GM18498 (cell line): Measurements from ENCODE around the gene LPIN1.

Experiments used
- ATAC-seq: cut with Tn5 transposase; IDR thresholded peaks from one replicate; pipeline ENCODE4 v1.9.1; 2021; ENCODE audit warnings: mild to moderate bottlenecking, moderate library complexity; ENCODE audit not compliant: unreplicated experiment

LPIN1 gene

DNA sequence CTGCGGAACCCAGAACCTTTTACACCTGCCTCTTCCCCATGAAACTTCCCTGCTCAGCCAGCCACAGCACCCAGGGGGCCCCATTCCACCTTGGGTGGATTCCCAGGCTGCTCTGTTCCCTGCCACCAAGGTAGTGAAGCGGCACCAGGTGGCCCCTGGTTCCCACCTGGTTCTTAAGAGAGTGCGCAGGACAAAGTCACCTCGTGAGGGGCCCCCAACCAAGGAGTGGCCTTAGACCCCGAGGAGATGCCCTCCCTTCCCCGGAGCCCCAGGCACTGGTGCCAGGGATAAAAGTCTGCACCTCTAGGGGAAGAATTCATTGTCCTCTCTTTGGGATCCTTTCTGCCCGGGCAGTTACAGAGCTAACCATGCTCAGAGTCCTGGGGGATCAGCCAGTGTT, 3.1 kb upstream of the LPIN1 start:
- ATAC-seq, result no peak

DNA sequence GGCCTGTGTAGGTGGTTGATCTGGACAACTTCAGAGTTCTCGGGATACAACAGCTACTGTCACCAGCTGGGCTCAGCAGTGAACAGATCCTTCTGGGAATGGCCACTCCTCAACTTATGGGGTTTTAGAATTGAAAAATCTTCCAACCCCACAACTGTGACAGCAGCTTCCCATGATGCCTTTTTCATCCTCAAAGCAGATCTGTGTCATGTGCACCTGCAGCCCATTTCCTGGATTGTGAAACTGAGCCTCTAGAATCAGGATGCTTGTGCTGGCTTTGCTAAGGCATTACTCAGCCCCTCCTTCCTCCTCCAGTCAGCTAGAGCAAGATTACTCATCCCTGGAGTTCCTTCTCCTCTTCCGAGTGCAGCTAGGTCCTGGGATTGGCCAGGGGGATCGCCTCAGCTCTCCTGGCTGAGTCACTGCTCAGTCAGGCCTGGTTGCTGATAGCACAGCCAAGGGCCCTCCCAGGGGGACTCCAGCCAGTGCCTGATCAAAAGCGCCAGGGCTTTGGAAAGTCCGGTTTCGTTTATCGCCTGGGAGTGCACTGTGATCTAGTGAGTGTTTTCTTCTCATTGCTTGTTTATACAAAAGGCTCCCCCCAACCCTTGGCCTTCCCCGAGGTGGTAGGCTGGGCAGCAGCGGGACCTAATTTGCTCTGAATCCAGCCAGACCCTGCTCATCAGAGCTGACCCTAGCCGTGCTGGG, 2.4 kb upstream of the LPIN1 start:
- peak; percentile 44 for ATAC-seq

DNA sequence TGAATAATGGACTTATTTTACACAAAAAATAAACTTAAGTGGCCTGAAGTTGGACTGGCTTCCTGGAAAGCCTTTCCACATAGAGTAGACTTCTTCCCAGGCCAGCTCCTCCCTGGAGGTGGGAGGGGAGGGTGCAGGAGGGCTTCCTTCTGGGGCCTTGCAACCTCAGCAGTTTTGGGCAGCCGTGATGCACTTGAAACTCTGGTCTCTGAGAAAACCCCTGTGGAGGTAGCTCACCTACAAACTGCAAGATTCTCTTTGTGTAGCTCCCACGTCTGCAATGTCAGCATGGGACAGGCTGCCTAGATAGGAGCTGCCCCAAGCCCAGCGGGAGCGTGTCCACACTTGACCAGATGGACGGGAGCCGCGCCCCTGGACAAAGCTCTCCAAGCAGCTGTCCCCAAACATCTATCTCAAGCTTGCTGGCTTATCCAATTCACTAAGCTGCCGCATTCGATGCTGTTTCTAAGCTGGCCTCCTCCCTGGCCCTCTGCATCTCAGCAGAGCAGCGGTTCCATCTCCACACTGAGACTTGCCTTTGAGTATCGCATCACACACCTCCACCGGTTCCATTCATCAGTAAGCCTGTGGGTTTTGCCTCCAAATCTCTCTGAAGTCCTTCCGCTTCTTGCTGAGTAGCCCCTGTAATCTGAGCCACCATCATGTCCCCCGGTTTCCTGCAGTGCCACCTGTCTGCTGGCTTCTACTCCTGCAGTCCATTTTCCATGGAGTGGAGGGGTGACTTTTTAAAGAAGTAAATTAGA, 1.6 kb upstream of the LPIN1 start:
- ATAC-seq, result no peak

DNA sequence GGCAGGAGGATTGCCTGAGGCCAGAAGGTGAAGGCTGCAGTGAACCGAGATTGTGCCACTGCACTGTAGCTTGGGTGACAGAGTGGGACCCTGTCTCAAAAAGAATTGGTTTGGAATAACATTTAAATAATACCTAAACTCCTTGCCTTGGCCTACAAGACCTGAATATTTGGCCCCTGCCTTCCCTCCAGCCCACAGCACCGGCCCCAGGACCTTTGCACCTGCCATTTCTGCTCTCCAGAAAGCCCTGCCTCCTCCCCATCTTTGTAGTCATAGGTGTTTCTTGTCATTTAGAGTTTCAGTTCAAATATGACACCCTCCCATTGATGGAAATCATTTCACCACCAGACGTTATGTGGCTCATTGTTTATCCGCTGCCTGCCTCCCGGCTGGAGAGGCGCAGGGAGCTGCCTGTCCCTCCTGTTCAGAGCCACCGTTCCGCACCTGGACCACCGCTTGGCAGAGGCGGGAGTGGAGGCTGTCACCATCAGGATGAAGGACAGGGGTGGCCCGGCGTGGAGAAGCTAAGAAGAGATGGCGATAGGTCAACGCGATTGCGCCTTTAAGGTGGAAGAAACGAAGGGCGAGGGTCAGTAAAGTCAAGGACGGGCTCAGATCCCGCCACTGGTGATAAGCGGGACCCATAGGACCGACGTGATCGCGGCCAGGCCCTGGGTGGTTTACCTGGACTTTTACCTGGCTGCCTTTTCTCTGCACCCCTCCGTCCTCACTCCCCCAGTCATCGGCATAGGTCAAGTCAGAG, 638 bp upstream of the LPIN1 start:
- no peak for ATAC-seq

DNA sequence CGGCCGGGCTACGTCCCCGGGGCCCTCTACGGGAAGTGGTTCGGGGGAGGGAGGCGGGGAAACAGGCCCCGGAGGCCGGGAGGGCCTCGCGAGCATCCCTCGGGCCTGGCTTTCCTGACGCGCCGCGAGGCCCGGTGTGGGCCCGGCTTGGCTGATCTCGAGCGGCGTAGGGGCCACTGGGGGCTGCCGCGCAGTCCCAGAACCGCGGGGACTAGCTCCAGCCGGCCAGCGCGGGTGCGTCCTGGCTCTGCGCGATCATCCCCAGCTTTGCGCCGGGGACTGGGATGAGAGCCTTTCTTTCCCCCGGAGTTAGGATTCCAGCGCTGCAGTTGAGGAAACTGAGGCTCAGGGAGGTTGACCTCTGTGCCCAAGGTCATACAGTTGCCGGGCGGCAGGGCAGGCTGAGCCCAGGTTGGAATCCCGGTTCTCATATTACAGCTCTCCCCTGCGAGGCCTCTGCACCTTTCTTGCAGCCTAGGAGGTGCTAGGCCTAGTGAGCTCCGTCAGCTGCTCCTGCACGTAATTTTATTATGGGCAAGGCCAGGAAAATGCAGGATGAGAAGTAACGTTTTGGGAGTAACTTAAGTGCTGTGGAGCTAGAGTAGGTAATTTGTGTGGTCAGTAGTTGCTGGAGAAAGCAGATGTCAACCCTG, 501 bp downstream of the LPIN1 start:
- ATAC-seq, result no peak

DNA sequence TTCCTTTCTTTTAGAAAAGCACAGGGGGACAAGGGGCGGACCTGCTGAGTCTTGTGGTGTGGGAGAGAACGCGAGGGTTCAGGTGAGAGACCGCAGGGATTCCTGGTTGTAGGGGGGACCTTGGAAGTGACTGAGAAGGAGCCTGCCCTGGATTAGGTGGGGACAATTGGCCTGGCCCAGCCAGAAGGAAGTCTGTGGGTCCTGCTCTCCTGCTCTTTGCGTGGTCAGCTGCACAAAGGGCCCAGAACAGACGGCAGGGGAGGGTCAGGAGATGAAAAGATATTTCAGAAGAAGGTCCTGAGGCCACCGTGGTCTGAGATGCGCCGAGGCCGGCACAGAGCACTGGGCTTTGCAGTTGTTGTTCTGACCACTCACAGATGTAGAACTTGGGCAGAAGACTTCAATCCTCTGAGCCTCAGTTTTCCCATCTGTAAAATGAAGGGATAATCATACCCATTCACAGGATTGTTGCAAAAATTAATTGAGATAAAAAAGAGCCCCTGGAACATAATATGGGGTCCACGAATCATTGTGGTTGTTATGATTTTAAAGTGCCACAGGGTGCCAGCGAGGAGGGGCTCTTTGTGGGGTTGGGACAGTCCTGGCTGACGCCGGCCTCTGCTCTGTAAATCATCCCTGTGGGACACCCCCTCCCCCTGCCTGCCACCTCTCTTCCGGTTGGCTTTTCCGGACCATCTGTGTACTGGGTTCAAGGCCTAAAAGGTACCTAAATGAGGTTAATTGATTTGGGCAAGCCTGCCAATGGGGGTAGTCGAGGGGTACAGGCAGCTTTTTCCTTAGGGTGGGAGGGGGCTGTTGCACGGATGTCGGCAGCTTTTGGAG, 1.8 kb downstream of the LPIN1 start:
- ATAC-seq, result no peak

DNA sequence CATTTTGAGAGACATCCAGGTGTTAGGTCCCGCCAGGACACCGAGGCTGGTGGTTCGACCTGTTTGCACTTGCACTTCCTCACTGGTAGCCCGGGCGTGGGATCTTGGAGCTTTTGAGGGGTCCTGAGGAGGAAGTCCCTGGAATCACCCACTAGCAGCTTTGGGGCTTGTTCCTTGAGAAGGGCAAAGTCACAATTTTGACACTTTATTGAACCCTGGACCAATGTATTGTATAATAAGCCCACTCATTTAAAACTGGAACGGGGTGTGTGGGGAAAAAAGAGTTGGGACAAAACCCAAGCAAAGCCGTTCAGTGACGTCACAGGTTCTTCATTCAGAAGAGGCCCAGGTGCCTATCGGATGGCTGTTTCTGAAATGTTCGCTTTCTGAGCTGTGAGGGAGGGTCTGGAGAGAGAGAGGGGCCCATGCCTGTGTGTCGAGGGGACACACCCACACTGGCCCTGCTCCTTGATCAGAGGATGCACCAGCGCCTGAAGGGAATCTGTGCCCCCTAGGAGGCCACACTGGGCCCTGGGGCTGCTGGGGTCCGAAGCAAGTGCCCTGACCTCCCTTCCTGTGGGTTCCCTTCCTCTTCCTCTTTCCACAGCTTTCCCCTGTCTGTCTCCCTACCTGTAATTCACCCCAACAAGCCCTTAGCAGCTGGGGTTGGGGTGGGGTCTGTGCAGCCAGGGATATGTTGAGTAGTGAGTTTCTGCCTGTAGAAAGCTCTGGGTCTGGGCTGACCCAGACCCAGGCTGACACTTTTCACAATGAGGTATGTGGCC, 2.6 kb downstream of the LPIN1 start:
- no peak for ATAC-seq

DNA sequence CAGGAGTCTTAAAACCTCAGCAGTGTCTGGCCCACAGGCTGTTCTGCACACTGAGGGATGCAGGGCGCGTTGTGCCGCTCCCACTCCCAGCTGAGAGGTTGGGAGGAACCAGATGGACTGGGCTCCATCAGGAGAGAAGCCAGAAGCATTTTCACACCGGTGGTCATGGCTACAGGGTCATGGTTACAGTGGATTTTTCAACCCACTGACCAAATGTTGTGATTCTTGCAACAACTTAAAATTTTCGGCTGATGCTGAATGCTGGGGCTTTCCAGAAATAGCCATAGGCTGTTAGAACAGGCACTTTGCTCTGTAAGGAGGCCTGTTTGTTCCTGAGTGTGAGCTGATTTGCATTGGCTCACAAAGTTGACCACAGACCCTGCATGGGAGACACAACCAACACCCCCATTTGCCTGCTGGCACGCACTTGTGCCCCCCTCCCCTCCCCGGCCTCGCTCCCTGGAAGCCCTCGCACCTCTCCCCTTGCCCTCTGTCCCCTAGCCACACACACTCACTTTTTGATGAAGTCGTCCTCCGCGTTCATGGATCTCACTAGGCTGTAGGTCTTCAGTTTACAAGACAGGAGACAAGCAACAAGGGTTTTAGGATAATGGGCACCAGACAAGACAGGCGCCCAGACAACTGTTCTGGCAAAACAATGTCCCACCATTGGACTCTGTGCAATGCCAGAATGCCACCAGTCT, 3.4 kb downstream of the LPIN1 start:
- peak; percentile 27 for ATAC-seq

DNA sequence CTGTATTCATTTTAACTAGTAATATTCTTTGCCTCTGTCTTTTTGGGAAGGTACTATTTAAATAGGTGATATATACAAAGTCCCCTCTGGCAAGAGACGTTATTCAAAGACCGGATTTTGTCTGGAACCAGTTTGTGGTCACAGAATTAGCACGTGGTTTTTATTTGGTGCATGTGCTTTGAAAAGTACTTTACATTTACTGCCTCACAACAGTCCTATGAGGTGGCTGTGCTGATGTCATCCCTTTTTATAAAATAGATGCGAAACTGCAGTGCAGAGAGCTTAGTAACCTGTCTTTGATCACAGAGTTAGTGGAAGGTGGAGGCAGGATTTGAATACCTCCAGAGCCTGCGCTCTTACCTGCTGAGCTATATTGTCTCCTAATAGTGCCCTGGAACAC, 4.0 kb downstream of the LPIN1 start:
- ATAC-seq, result peak; percentile 37

DNA sequence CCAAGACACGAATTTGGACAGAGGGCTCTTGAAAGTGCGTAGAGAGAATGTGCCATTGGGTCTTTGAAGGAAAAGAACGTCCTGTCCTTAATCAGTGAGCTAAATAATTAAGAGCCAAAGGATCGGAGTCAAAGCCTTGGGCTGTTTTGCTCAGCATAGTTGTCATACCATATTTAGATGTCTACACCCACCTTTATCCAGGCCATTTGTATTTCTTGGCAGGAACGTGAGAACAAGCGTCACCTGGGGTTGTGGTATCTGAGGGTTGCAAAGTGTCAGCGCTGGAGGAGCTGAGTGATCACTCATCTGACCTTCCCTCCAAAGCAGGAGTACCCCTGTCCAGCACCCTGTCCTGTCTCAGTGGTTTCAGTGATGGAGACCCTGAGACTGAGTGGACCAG, 4.5 kb downstream of the LPIN1 start:
- no peak for ATAC-seq

DNA sequence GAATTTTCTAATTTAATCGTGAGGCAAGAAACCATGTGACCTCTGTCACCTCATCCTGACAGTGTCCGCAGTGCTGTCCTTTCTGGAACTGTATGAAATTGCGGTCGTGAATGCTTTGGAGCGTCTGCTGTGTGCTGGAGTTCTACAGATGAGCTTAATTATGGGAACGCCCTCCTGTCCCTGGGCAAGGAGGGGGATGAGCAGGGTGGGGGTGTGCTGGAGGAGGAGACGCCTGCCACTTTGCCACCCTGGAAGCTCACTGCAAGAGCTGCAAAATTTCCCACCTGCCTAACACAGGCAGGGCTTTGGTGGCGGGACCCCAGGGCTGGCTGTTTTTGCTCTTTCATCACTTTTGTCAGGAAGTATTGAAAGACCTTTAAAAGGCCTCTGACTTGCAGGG, 6.5 kb downstream of the LPIN1 start:
- ATAC-seq, result no peak

DNA sequence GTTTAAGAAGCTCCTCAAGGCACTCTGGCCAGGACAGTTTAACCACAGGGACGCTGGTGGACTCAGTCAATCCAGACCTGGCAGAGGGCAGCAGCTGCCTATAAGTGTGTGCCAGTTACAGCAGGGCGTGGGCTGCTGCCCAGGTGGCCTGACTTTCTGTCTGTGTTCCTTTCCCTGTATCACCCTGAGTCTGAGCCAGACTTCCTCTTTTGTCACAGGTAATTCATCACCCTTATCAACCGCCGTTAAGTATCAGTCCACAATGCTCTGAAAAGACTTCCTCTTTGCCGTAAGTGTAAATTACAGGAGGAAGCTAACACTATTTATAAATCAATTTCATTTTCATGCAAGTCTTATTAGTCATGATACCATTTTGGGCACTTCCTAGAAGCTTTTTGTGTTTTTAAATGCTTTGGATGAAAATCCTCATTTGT, 7.0 kb downstream of the LPIN1 start:
- peak; percentile 74 for ATAC-seq

DNA sequence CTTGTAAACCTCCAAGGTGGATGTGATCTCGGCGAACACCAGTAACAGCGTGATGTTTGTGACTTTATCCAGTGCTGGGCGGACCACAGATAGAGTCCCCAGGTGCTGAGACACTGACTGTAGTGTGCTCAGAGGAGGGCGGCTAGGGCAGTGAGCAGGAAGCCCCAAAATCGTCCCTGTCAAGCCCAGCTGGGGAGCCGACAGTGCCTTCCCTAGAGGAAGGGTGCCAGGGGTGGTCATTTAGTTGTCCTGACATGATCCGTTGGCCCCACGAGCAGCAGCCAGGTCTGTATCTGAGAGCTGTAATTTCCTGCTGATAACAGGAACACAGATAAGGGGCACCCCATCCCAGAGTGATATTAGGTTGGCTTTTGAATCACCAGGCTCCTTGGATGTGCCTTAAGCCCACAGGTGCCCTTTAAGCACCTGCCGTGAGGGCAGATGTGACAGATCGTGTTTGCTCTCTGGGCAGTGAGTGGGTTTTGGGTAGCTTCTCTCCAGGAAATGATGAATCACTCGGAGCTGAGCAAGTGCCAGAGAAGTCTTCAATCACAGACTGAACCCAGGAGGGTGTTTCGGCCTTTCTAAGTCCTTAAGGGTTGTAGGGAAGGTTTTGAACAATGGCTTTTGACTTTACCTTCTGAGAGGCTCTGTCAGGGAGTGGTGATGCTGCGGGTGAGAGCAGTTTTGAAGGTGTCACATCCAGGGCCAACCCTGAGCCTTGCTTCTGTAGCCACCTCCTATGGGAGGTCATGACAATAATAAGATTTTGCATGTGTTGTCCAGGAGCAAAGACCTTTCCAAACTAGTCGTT, 7.7 kb downstream of the LPIN1 start:
- peak; percentile 28 for ATAC-seq

DNA sequence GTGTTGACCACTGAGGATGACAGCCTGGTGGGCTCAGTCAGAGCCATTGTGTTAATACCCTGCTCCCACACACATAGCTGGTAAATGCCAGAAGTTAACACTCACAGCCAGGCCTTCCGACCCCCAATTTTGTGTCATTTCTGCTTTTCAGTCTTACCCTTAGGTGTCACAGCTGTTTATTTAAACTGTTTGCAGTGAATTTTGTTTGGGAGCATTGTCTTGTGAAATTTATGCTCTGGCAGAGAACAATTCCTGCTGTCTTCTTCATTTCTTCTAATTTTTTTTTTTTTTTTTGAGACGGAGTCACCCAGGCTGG, 8.2 kb downstream of the LPIN1 start:
- no peak for ATAC-seq

DNA sequence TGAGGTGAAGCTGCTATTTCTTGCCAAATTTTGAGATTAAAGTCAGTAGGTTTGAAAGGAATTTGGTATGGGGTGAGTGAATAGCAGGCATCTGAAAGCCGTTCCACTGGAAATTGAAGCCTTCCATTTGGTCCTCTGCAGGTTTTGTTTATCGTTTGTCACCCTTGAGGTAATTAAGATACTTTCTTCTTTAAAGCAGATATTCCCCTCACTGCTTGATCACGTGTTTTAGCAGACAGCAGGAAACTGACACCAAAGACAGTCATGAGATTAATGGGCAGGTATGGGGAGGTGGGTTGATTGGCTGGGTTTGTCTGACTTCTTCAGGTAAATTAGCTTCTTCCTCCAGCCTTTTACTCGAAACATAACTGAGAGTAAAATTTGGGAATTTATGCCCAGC, 10.7 kb downstream of the LPIN1 start:
- ATAC-seq, result no peak

DNA sequence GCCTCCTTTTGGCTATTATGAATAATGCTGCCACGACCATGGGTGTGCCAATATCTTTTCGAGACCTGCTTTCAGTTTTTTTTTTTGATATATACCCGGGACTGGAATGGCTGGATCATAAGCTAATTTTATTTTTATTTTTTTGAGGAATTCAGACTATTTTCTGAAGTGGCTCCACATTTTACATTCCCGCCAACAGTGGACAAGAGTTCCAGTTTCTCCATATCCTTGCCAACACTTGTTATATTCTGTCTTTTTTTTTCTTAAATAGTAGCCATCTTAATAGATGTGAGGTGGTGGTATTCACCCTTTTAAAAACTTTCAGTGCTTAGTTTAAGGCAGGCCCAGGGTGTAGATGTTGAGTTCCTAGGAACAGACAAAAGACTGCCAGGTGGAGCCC, 11.8 kb downstream of the LPIN1 start:
- ATAC-seq, result no peak

DNA sequence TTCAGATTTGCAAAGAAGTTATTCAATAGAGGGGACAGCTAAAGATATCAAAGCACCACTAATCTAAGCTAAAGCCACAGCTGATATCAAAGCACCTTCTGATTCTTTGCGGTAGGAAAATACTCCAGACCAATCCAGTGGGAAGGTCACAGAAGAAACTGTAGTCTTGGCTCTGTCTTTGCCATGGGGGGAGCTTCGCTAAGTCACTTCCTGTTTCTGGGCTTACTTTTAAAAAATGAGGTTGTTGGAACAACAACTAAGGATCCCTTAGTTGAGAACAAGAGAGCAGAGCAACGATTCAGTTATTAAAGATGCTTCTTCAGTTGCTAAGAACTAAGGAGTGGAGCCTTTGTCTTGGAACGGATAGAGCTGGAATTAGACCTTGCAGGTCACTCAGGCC, 12.2 kb downstream of the LPIN1 start:
- ATAC-seq, result no peak
